B cell (primary cell): ENCODE data around the gene ZNF749.

ENCODE experiments used
- CTCF ChIP-seq: fragments of 200-600 bp; IDR thresholded peaks from one replicate; pipeline ENCODE4 v1.8.0; 2022; ENCODE audit warnings: antibody characterized with exemption, mild to moderate bottlenecking
- EZH2 ChIP-seq: IDR thresholded peaks from 2 replicates; pipeline ENCODE4 v1.6.1; 2012; ENCODE audit warnings: borderline replicate concordance, low read depth, mild to moderate bottlenecking, moderate library complexity, low read length; ENCODE audit not compliant: insufficient read depth, poor library complexity, severe bottlenecking

- TF ChIP-seq CTCF (no peak), EZH2 (no peak)
These were observed 36.3 kb upstream of the ZNF749 start for GRCh38 chr19:57398868-57399267.
